ENCODE results near the gene SETD2. TPM values are rescaled to one million over a fixed set of nuclear protein-coding genes. Genes with fewer than 3 reads are reported as not detected.

SETD2 gene
- total RNA-seq, 1 experiment from 2014 or later: 24.1 TPM

DNA sequence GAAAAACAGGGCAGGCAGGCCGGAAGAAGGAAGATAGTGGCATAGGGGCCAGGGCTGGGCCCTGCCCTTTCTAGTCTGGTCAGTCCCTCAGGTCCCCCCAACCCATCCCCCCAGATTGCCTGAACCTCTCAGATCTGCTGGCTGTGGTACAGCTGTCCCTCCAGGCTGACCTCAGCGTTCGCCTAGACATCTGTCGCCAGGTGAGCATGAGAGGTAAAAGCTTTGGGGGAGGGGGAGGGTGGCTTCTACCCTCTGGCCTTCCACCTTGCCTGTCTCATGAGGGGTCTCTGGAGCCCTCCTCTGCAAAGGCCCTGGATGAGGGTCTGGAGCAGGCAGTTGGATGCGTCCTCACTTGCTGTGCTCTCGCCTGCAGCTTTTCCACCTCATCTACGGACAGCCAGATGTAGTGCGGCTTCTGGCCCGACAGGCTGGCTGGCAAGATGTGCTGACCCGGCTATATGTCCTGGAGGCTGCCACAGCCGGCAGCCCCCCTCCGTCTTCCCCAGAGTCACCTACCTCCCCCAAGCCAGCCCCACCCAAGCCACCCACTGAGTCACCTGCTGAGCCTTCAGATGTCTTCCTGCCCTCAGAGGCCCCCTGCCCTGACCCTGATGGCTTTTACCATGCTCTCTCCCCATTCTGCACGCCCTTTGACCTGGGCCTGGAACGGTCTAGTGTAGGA lies 164.3 kb downstream of the SETD2 start:
- Histone ChIP-seq H3K9me2 (replicated peaks; ENCODE audit: low read length) (no peaks in the 10 kb centered on the region), H3K9ac (ENCODE audit: low read length) (no peak overlapping the region), H3K4me3 (ENCODE audit: low read length) (no peak overlapping the region), H3K9me3 (ENCODE audit: low read length) (no peaks in the 10 kb centered on the region), H3F3A (ENCODE audit: low read length, unreplicated experiment) (no peaks in the 10 kb centered on the region), H4K20me1 (ENCODE audit: low read length) (no peaks in the 10 kb centered on the region), H3K4me2 (ENCODE audit: low read length) (no peak overlapping the region), H3K79me2 (ENCODE audit: low read length) (no peaks in the 10 kb centered on the region), H3K4me1 (ENCODE audit: insufficient read depth, low read length) (peaks cover 9% of the 10 kb centered on the region), H3K27ac (ENCODE audit: low read length) (no peak overlapping the region), H3K27me3 (ENCODE audit: low read length) (no peaks in the 10 kb centered on the region), H3K36me3 (ENCODE audit: low read depth, low read length) (peaks cover 14% of the 10 kb centered on the region; the same call in 1 of the 2 replicates), H2AFZ (ENCODE audit: low read length) (no peak overlapping the region)
- ATAC-seq (no peak), DNase-seq (no peak)
- intact Hi-C loops (cut with micrococcal nuclease): loop anchor here (5.0 kb wide), 1 partner anchor 77 kb away; no protein-coding TSS in a partner anchor
- no peak for TF ChIP-seq EZH2 (IDR thresholded peaks at IDR 0.05; ENCODE audit: low read length, unreplicated experiment)
- TF ChIP-seq, protein P1, sequence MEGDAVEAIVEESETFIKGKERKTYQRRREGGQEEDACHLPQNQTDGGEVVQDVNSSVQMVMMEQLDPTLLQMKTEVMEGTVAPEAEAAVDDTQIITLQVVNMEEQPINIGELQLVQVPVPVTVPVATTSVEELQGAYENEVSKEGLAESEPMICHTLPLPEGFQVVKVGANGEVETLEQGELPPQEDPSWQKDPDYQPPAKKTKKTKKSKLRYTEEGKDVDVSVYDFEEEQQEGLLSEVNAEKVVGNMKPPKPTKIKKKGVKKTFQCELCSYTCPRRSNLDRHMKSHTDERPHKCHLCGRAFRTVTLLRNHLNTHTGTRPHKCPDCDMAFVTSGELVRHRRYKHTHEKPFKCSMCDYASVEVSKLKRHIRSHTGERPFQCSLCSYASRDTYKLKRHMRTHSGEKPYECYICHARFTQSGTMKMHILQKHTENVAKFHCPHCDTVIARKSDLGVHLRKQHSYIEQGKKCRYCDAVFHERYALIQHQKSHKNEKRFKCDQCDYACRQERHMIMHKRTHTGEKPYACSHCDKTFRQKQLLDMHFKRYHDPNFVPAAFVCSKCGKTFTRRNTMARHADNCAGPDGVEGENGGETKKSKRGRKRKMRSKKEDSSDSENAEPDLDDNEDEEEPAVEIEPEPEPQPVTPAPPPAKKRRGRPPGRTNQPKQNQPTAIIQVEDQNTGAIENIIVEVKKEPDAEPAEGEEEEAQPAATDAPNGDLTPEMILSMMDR (conservative IDR thresholded peaks at IDR 0.05; ENCODE audit: low read depth, low read length): no peak
- no peak for TF ChIP-seq EZH2phosphoT487 (IDR thresholded peaks at IDR 0.05; ENCODE audit: borderline replicate concordance, low read length)
- no TSS peak for BruUV-seq (replicated peaks)
- ChIA-PET POLR2A (ENCODE audit: unreplicated experiment) (no interaction called here), CTCF (no interaction called here)

DNA sequence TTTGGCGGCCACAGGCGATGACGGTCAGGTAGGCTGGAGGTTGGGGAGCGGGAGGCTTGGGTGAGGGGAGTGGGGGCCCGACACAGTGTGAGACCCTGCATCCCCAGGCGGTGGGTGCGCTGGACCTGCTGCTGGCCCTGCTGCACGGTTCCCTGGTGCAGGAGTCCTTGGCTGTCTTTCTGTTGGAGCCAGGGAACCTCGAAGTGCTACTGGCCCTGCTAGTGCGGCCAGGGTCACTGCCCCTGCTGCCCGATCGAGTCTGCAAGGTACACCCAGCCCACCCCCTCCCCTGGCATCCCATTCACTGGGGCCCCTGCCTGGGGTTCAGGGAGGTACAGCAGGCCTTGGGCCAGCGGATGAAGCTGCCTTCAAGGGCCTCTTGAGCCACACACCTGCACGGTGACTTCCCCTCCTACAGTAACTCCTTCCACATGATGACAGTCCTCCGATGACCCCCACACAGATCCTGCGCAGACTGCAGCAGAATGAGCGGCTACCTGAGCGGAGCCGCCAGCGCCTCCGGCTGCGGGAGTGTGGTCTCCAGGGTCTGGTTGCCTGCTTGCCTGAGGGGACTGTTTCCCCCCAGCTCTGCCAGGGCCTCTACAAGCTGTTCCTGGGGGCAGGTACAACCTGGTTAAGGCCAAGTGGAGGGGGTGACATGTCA lies 164.9 kb downstream of the SETD2 start:
- Histone ChIP-seq H3K36me3 (ENCODE audit: low read depth, low read length) (peaks cover 11% of the 10 kb centered on the region; the same call in 1 of the 2 replicates), H3K27me3 (ENCODE audit: low read length) (no peaks in the 10 kb centered on the region), H3K27ac (ENCODE audit: low read length) (no peak overlapping the region), H3K4me1 (ENCODE audit: insufficient read depth, low read length) (peaks cover 9% of the 10 kb centered on the region), H4K20me1 (ENCODE audit: low read length) (no peaks in the 10 kb centered on the region), H3K4me2 (ENCODE audit: low read length) (no peak overlapping the region), H3F3A (ENCODE audit: low read length, unreplicated experiment) (no peaks in the 10 kb centered on the region), H3K9me3 (ENCODE audit: low read length) (no peaks in the 10 kb centered on the region), H3K9me2 (replicated peaks; ENCODE audit: low read length) (no peaks in the 10 kb centered on the region), H3K4me3 (ENCODE audit: low read length) (no peak overlapping the region), H3K79me2 (ENCODE audit: low read length) (no peaks in the 10 kb centered on the region), H2AFZ (ENCODE audit: low read length) (no peak overlapping the region), H3K9ac (ENCODE audit: low read length) (no peak overlapping the region)
- TSS peak; percentile 4 for BruUV-seq (replicated peaks)
- CTCF ChIA-PET: interaction anchor here (1.1 kb wide), 1 partner anchor 66 kb away, joined by 4 read pairs; no protein-coding TSS in a partner anchor
- intact Hi-C loops (cut with micrococcal nuclease): loop anchor here (5.0 kb wide), 1 partner anchor 77 kb away; no protein-coding TSS in a partner anchor
- POLR2A ChIA-PET (ENCODE audit: unreplicated experiment): no interaction called here
- TF ChIP-seq EZH2phosphoT487 (IDR thresholded peaks at IDR 0.05; ENCODE audit: borderline replicate concordance, low read length): no peak
- TF ChIP-seq, protein P1 (conservative IDR thresholded peaks at IDR 0.05; ENCODE audit: low read depth, low read length): peak; percentile 11; the same call in 1 of the 2 replicates
- no peak for TF ChIP-seq EZH2 (IDR thresholded peaks at IDR 0.05; ENCODE audit: low read length, unreplicated experiment)
- no peak for DNase-seq
- ATAC-seq: no peak
